PC-3 (cell line): ENCODE data around the gene PIGP.

ENCODE experiments used
- CTCF ChIP-seq: fragments of 300-600 bp; sonication (generic); conservative IDR thresholded peaks from 2 replicates; pipeline ENCODE4 v1.5.1; 2017; ENCODE audit warnings: antibody characterized with exemption, low read depth, mild to moderate bottlenecking, low read length
- EZH2phosphoT487 ChIP-seq: fragments of 300-600 bp; sonication (generic); IDR thresholded peaks from 2 replicates; pipeline ENCODE4 v1.6.1; 2018; ENCODE audit warnings: mild to moderate bottlenecking, antibody characterized with exemption, low read length, borderline replicate concordance

GRCh38 chr21:37119421-37120218 is 46.7 kb upstream of the PIGP start:
- TF ChIP-seq CTCF: no peak
- no peak for TF ChIP-seq EZH2phosphoT487
